ENCODE data around the gene WFIKKN1. TPM values are rescaled to one million over a fixed set of nuclear protein-coding genes. Genes with fewer than 3 reads are reported as not detected.

The WFIKKN1 gene
- total RNA-seq, 1 donor from 2014 or later: 0.89 TPM

- Mint-ChIP-seq H3K36me3 (ENCODE audit: low read depth, unreplicated experiment) (peaks cover 9% of the 10 kb centered on the region), H3K9me3 (ENCODE audit: unreplicated experiment) (no peaks in the 10 kb centered on the region), H3K4me3 (ENCODE audit: unreplicated experiment) (peak overlapping the region; percentile 89), H3K27ac (ENCODE audit: unreplicated experiment) (peak overlapping the region; percentile 87), H3K4me1 (ENCODE audit: low read depth, unreplicated experiment) (peaks cover 13% of the 10 kb centered on the region), H3K27me3 (ENCODE audit: low read depth, unreplicated experiment) (no peaks in the 10 kb centered on the region)
- H4K20me1 ChIP-seq (ENCODE audit: insufficient read depth, low read length): peaks cover 34% of the 10 kb centered on the region
- H3K36me3 ChIP-seq (ENCODE audit: insufficient read depth, low read length): peaks cover 3% of the 10 kb centered on the region
- H3K9ac ChIP-seq (ENCODE audit: low read length): peak overlapping the region; percentile 90
- H3K79me2 ChIP-seq (ENCODE audit: insufficient read depth, low read length): peaks cover 50% of the 10 kb centered on the region
- TF ChIP-seq EZH2 (IDR thresholded peaks at IDR 0.05; ENCODE audit: insufficient read depth, low read length) (no peak), CTCF (IDR thresholded peaks at IDR 0.05; ENCODE audit: insufficient read depth, low read depth, low read length) (no peak)
- peak overlapping the region; percentile 98 for H3K4me2 ChIP-seq (ENCODE audit: low read length)
- peak; percentile 37 for DNase-seq (ENCODE audit: low read depth)
- H3K27me3 ChIP-seq (ENCODE audit: insufficient read depth, low read length): no peaks in the 10 kb centered on the region
- H2AFZ ChIP-seq (ENCODE audit: low read depth, low read length): no peak overlapping the region
- H3K4me3 ChIP-seq (ENCODE audit: insufficient read depth, low read depth, low read length): peak overlapping the region; percentile 78
- H3K4me1 ChIP-seq (ENCODE audit: insufficient read depth, low read length): peaks cover 32% of the 10 kb centered on the region
- no peak for FAIRE-seq
- no peaks in the 10 kb centered on the region for H3K9me3 ChIP-seq (ENCODE audit: insufficient read depth, low read depth, low read length)
- H3K27ac ChIP-seq (ENCODE audit: low read depth, low read length): peak overlapping the region; percentile 70
Observed at GRCh38 chr16:680967-681745, 50.4 kb downstream of the WFIKKN1 start.

DNA sequence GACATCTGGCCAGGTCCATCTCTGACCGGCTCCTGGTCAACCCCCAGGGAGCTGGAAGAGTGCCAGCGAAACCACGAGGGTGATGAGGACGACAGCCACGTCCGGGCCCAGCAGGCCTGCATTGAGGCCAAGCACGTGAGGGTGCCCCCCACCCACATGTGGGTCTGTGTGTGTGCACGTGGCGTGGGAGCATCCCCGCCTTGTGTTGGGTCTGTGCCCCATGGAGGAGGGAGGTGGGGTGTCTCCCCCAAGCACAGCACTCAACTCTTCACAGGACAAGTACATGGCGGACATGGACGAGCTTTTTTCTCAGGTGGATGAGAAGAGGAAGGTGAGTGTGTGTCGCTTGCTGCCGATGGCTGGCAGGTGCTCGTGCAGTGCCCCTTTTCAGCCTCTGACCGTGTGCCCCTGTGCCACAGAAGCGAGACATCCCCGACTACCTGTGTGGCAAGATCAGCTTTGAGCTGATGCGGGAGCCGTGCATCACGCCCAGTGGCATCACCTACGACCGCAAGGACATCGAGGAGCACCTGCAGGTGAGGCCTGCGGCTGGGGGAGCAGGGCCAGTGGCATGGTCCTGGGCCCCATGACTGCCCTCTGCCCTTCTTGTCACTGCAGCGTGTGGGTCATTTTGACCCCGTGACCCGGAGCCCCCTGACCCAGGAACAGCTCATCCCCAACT lies 51.1 kb downstream of the WFIKKN1 start:
- Histone ChIP-seq H3K79me2 (ENCODE audit: insufficient read depth, low read length) (peaks cover 55% of the 10 kb centered on the region), H3K4me2 (ENCODE audit: low read length) (peak overlapping the region; percentile 98), H4K20me1 (ENCODE audit: insufficient read depth, low read length) (peaks cover 31% of the 10 kb centered on the region), H3K36me3 (ENCODE audit: insufficient read depth, low read length) (peaks cover 3% of the 10 kb centered on the region), H3K9me3 (ENCODE audit: insufficient read depth, low read depth, low read length) (no peaks in the 10 kb centered on the region), H3K9ac (ENCODE audit: low read length) (peak overlapping the region; percentile 90), H3K27ac (ENCODE audit: low read depth, low read length) (no peak overlapping the region), H3K4me1 (ENCODE audit: insufficient read depth, low read length) (peaks cover 32% of the 10 kb centered on the region), H3K27me3 (ENCODE audit: insufficient read depth, low read length) (no peaks in the 10 kb centered on the region), H3K4me3 (ENCODE audit: insufficient read depth, low read depth, low read length) (peak overlapping the region; percentile 78), H2AFZ (ENCODE audit: low read depth, low read length) (no peak overlapping the region)
- FAIRE-seq (no peak), DNase-seq (ENCODE audit: low read depth) (peak; percentile 16)
- no peaks in the 10 kb centered on the region for H3K9me3 Mint-ChIP-seq (ENCODE audit: unreplicated experiment)
- peaks cover 13% of the 10 kb centered on the region for H3K4me1 Mint-ChIP-seq (ENCODE audit: low read depth, unreplicated experiment)
- H3K36me3 Mint-ChIP-seq (ENCODE audit: low read depth, unreplicated experiment): peaks cover 8% of the 10 kb centered on the region
- peak overlapping the region; percentile 87 for H3K27ac Mint-ChIP-seq (ENCODE audit: unreplicated experiment)
- TF ChIP-seq CTCF (IDR thresholded peaks at IDR 0.05; ENCODE audit: insufficient read depth, low read depth, low read length): no peak
- no peak for TF ChIP-seq EZH2 (IDR thresholded peaks at IDR 0.05; ENCODE audit: insufficient read depth, low read length)
- no peaks in the 10 kb centered on the region for H3K27me3 Mint-ChIP-seq (ENCODE audit: low read depth, unreplicated experiment)
- H3K4me3 Mint-ChIP-seq (ENCODE audit: unreplicated experiment): peak overlapping the region; percentile 89
